ENCODE data around the gene KL. TPM values are rescaled to one million over a fixed set of nuclear protein-coding genes. Genes with fewer than 3 reads are reported as not detected.

Gene KL
- polyA plus RNA-seq, 2 of the 4 experiments (the other 2 are of a cell fraction): 0.01 TPM; not detected in 1

GRCh38 chr13:32978278-32978677, 37.9 kb upstream of the KL start:
- DNase-seq (ENCODE audit: low read depth in 1 of 2, low spot score in 1 of 2): no peak
- no peak overlapping the region for H3K27ac ChIP-seq
- no peak overlapping the region for H3K4me2 ChIP-seq
- no peak for ATAC-seq
- ChIA-PET CTCF (no interaction called here), POLR2A (no interaction called here)
- WGBS (ENCODE audit: missing lambda C conversion rate): 57% methylated on average over 4 of the region's 4 CpGs
- H3K4me1 ChIP-seq: no peaks in the 10 kb centered on the region
- H3K9me3 ChIP-seq: no peaks in the 10 kb centered on the region
- no peak for TF ChIP-seq ZSCAN20 (CRISPR knock-in tag; IDR thresholded peaks at IDR 0.05)
- TF ChIP-seq ESRRA (IDR thresholded peaks at IDR 0.05; ENCODE audit: borderline replicate concordance, low read length): no peak
- no peak for TF ChIP-seq KDM1A (IDR thresholded peaks at IDR 0.05; ENCODE audit: low read depth)
- TF ChIP-seq SREBF2 (IDR thresholded peaks at IDR 0.05): no peak
- no peak for TF ChIP-seq RNF2 (IDR thresholded peaks at IDR 0.05; ENCODE audit: borderline replicate concordance, low read depth)
- no peak for TF ChIP-seq FOSL2 (IDR thresholded peaks at IDR 0.05)
- no peak for TF ChIP-seq FOSL2 (CRISPR knock-in tag; IDR thresholded peaks at IDR 0.05)
- TF ChIP-seq EHF (CRISPR knock-in tag; IDR thresholded peaks at IDR 0.05): no peak
- no peak for TF ChIP-seq GATA3 (IDR thresholded peaks at IDR 0.05; ENCODE audit: borderline replicate concordance)
- TF ChIP-seq HES2 (IDR thresholded peaks at IDR 0.05): no peak
- TF ChIP-seq CTCF (IDR thresholded peaks at IDR 0.05): no peak
- TF ChIP-seq KDM5A (IDR thresholded peaks at IDR 0.05): no peak
- no peak for TF ChIP-seq CHD2 (IDR thresholded peaks at IDR 0.05; ENCODE audit: low read length, partially characterized antibody)
- no peak for TF ChIP-seq REST (IDR thresholded peaks at IDR 0.05)
- TF ChIP-seq ZC3H11A (IDR thresholded peaks at IDR 0.05): no peak
- TF ChIP-seq EP300 (IDR thresholded peaks at IDR 0.05): no peak
- no peak for TF ChIP-seq HOXA7 (CRISPR knock-in tag; IDR thresholded peaks at IDR 0.05)
- no peak overlapping the region for H3K4me3 ChIP-seq
- no peak for FAIRE-seq

GRCh38 chr13:32983058-32983457, 33.2 kb upstream of the KL start:
- FAIRE-seq (no peak), ATAC-seq (no peak), DNase-seq (ENCODE audit: low read depth in 1 of 2, low spot score in 1 of 2) (no peak)
- ChIA-PET CTCF (interaction anchor here (1.0 kb wide), 1 partner anchor 35 kb away, joined by 3 read pairs; no protein-coding TSS in a partner anchor), POLR2A (no interaction called here)
- Histone ChIP-seq H3K9me3 (peaks cover 12% of the 10 kb centered on the region; the same call in 2 of the 3 replicates), H3K4me2 (no peak overlapping the region), H3K4me1 (peaks cover 13% of the 10 kb centered on the region), H3K27ac (no peak overlapping the region; a peak in 1 of 6 replicates), H3K4me3 (no peak overlapping the region)
- 58% methylated on average over 3 of the region's 3 CpGs for WGBS (ENCODE audit: missing lambda C conversion rate)
- TF ChIP-seq REST (IDR thresholded peaks at IDR 0.05): no peak
- no peak for TF ChIP-seq EP300 (IDR thresholded peaks at IDR 0.05)
- TF ChIP-seq ELK1 (IDR thresholded peaks at IDR 0.05; ENCODE audit: low read depth, low read length): no peak
- TF ChIP-seq ESRRA (IDR thresholded peaks at IDR 0.05; ENCODE audit: borderline replicate concordance, low read length): no peak
- TF ChIP-seq CBX8 (IDR thresholded peaks at IDR 0.05): no peak
- TF ChIP-seq FOXS1 (CRISPR knock-in tag; IDR thresholded peaks at IDR 0.05): no peak
- TF ChIP-seq HDAC2 (IDR thresholded peaks at IDR 0.05): no peak
- TF ChIP-seq BHLHE40 (IDR thresholded peaks at IDR 0.05; ENCODE audit: low read depth, low read length): no peak
- TF ChIP-seq EHMT2 (IDR thresholded peaks at IDR 0.05; ENCODE audit: low read depth): no peak
- TF ChIP-seq ZSCAN20 (CRISPR knock-in tag; IDR thresholded peaks at IDR 0.05): no peak
- no peak for TF ChIP-seq GATA3 (IDR thresholded peaks at IDR 0.05; ENCODE audit: borderline replicate concordance)
- TF ChIP-seq FOSL2 (IDR thresholded peaks at IDR 0.05): no peak
- TF ChIP-seq FOSL2 (CRISPR knock-in tag; IDR thresholded peaks at IDR 0.05): no peak
- TF ChIP-seq NFE2L2 (conservative IDR thresholded peaks at IDR 0.05; ENCODE audit: low read length): no peak
- no peak for TF ChIP-seq MAZ (IDR thresholded peaks at IDR 0.05; ENCODE audit: borderline replicate concordance, low read depth, low read length)
- no peak for TF ChIP-seq SREBF2 (IDR thresholded peaks at IDR 0.05)

Measured in A549 (cell line).